Pulmonary artery endothelial cell (primary cell): ENCODE measurements around the gene MUC22. TPM values are rescaled to one million over a fixed set of nuclear protein-coding genes. Genes with fewer than 3 reads are reported as not detected.

Source experiments
- DNase-seq: peaks from one replicate; pipeline ENCODE4 v3.0.0-alpha.2; 2011; ENCODE audit warnings: low read depth, low spot score
- total RNA-seq: library from RNA; depleted of rRNA; stranded (reverse); fragments of >200 nt; gene quantifications from 2 replicates; pipeline ENCODE4 v1.2.3, GENCODE V29; 2014

Gene MUC22
- total RNA-seq, 1 donor from 2014 or later, result not detected

GRCh38 chr6:31075528-31075927 lies 65.3 kb downstream of the MUC22 start:
- no peak for DNase-seq

GRCh38 chr6:31076611-31077010 lies 66.3 kb downstream of the MUC22 start:
- no peak for DNase-seq

GRCh38 chr6:31079656-31080261 lies 69.5 kb downstream of the MUC22 start:
- DNase-seq, result no peak

- DNase-seq, result no peak
Observed at GRCh38 chr6:31081872-31082271, 71.6 kb downstream of the MUC22 start.

GRCh38 chr6:31083742-31084354 lies 73.6 kb downstream of the MUC22 start:
- DNase-seq, result no peak

Other genes starting within 250 kb of the MUC22 start
- 5.9 and 7.4 TPM in 2 replicates for gene DDR1, start 126.0 kb upstream of the MUC22 start, total RNA-seq
- 12.5 and 19.5 TPM in 2 replicates for gene GTF2H4, start 102.3 kb upstream of the MUC22 start, total RNA-seq
- 15.9 and 24.8 TPM in 2 replicates for gene VARS2, start 96.2 kb upstream of the MUC22 start, total RNA-seq
- gene SFTA2, start 78.3 kb upstream of the MUC22 start, total RNA-seq, result not detected in 2 replicates
- gene MUCL3, start 69.5 kb upstream of the MUC22 start, total RNA-seq, result not detected in 2 replicates
- gene MUC21, start 26.8 kb upstream of the MUC22 start, total RNA-seq, result not detected in 2 replicates
- not detected in 2 replicates for gene C6orf15, start 102.1 kb downstream of the MUC22 start, total RNA-seq
- 2.2 and 2.4 TPM in 2 replicates for gene PSORS1C1, start 104.3 kb downstream of the MUC22 start, total RNA-seq
- not detected in 2 replicates for gene CDSN, start 110.0 kb downstream of the MUC22 start, total RNA-seq
- gene PSORS1C2, start 128.6 kb downstream of the MUC22 start, total RNA-seq, result not detected in 2 replicates
- 16.3 and 27.6 TPM in 2 replicates for gene CCHCR1, start 147.3 kb downstream of the MUC22 start, total RNA-seq
- 20.4 and 44.6 TPM in 2 replicates for gene TCF19, start 148.1 kb downstream of the MUC22 start, total RNA-seq
- gene POU5F1, start 160.2 kb downstream of the MUC22 start, total RNA-seq, result 0.56 and 1.6 TPM in 2 replicates